ENCODE results near the gene BCAR3.

BCAR3 gene

GRCh38 chr1:93686504-93687250 is 5.0 kb upstream of the BCAR3 start:
- H3K9me3 ChIP-seq = no peaks in the 10 kb centered on the region

GRCh38 chr1:93685918-93686317 is 4.3 kb upstream of the BCAR3 start:
- no peak overlapping the region for H3K27ac ChIP-seq
- H3K36me3 ChIP-seq = no peaks in the 10 kb centered on the region
- no peak for TF ChIP-seq CTCF (IDR thresholded peaks at IDR 0.05)
- no peaks in the 10 kb centered on the region for H3K9me3 ChIP-seq
- peaks cover 0 to 12% of the 10 kb centered on the region in 2 experiments for H3K4me1 ChIP-seq (ENCODE audit: control insufficient read depth in 1 of 2, insufficient read depth in 1 of 2, low read depth in 1 of 2, low read length in 1 of 2)
- H3K27me3 ChIP-seq = peaks cover 60% of the 10 kb centered on the region
- no peak overlapping the region for H3K4me3 ChIP-seq (ENCODE audit: low read depth in 1 of 2, low read length in 1 of 2)

More at GRCh38 chr1:93686504-93687250, 5.0 kb upstream of the BCAR3 start:
- no peak overlapping the region for H3K27ac ChIP-seq
- no peak overlapping the region for H3K4me3 ChIP-seq (ENCODE audit: low read depth in 1 of 2, low read length in 1 of 2)
- TF ChIP-seq CTCF (IDR thresholded peaks at IDR 0.05) = no peak
- H3K27me3 ChIP-seq = peaks cover 58% of the 10 kb centered on the region
- H3K4me1 ChIP-seq (ENCODE audit: control insufficient read depth in 1 of 2, insufficient read depth in 1 of 2, low read depth in 1 of 2, low read length in 1 of 2) = peaks cover 0 to 4% of the 10 kb centered on the region in 2 experiments
- H3K36me3 ChIP-seq = no peaks in the 10 kb centered on the region

DNA sequence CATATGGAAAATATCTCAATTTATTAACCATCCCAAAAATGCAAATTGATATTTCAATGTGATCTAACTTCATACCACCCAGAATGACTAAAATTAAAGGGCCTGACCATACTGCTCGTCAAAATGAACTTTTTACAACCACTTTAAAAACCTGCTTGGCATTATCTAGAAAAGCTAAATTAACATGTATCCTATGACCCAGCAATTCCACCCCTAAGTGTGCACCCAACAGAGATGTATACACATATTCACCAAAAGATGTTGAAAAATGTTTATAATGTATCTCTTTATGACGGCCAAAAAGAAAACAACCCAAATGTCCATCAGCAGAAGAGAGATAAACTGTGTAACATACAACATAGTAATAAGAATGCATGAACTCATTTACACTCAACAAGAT is 1.6 kb upstream of the BCAR3 start:
- no peak for TF ChIP-seq CTCF (IDR thresholded peaks at IDR 0.05)
- Histone ChIP-seq H3K4me1 (ENCODE audit: control insufficient read depth in 1 of 2, insufficient read depth in 1 of 2, low read depth in 1 of 2, low read length in 1 of 2) (peaks cover 0 to 15% of the 10 kb centered on the region in 2 experiments), H3K36me3 (no peaks in the 10 kb centered on the region), H3K27ac (no peak overlapping the region), H3K9me3 (no peaks in the 10 kb centered on the region), H3K4me3 (ENCODE audit: low read depth in 1 of 2, low read length in 1 of 2) (no peak overlapping the region), H3K27me3 (peaks cover 86% of the 10 kb centered on the region)

DNA sequence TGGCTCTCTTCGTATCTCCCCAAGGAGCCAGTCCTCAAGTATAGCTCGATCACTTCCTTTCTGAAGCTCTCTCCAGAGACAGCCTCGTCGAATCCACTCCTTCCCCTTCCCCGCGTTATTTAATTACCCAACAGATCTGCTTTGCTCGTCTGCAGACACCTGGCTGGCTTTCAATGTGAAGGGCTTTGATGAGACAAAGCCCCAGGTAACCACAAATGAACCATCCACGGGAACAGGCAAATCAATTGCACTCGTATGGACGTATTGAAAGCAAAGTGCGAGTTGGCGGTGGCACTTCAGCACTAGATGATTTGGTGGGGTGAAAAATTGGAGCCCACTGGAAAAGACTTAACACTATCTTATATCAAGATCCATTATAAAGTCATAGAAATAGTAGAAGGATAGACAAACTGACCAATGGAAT is 364 bp upstream of the BCAR3 start:
- no peaks in the 10 kb centered on the region for H3K9me3 ChIP-seq
- peaks cover 99% of the 10 kb centered on the region for H3K27me3 ChIP-seq
- H3K4me1 ChIP-seq (ENCODE audit: control insufficient read depth in 1 of 2, insufficient read depth in 1 of 2, low read depth in 1 of 2, low read length in 1 of 2) = peaks cover 0 to 15% of the 10 kb centered on the region in 2 experiments
- H3K4me3 ChIP-seq (ENCODE audit: low read depth in 1 of 2, low read length in 1 of 2) = no peak overlapping the region
- no peak overlapping the region for H3K27ac ChIP-seq
- TF ChIP-seq CTCF (IDR thresholded peaks at IDR 0.05) = no peak
- H3K36me3 ChIP-seq = no peaks in the 10 kb centered on the region

GRCh38 chr1:93680420-93681100 is 1.1 kb downstream of the BCAR3 start:
- H3K4me3 ChIP-seq (ENCODE audit: low read depth in 1 of 2, low read length in 1 of 2) = no peak overlapping the region
- no peak for TF ChIP-seq CTCF (IDR thresholded peaks at IDR 0.05)
- H3K27ac ChIP-seq = no peak overlapping the region
- no peaks in the 10 kb centered on the region for H3K36me3 ChIP-seq
- H3K9me3 ChIP-seq = no peaks in the 10 kb centered on the region
- peaks cover 98% of the 10 kb centered on the region for H3K27me3 ChIP-seq
- peaks cover 0 to 15% of the 10 kb centered on the region in 2 experiments for H3K4me1 ChIP-seq (ENCODE audit: control insufficient read depth in 1 of 2, insufficient read depth in 1 of 2, low read depth in 1 of 2, low read length in 1 of 2)

Data from neutrophil (primary cell).